Left forelimb (tissue), 1 donor: Measurements from ENCODE around the gene CLPTM1L.
"Not testable (repeated sequence)": the region's sequence is repeated elsewhere in the genome, so short reads cannot be mapped to it uniquely, and the experiment has no call there.

Experiments
- DNase-seq: peaks from one replicate; pipeline ENCODE4 v3.0.0-alpha.2; 2018; ENCODE audit warnings: low spot score

Gene CLPTM1L

DNA sequence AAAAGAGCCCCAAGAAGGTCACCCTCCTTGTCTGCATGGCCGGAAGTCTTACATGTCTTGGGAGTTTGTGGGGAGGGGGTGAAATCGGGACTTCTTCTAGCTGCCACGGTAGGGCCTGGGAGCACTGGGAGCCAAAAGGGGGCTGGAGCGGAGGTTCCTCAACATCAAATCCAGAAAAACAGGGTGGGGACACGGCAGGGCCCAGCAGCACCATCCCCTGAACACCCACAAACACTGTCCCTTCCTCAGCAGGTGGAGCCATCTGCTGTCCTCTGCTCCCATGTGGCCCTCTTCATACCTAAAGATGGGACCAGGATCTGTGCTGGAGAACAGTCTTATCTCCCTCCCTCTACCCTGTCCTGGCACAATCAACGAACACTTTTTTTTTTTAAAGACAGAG is 52.8 kb downstream of the CLPTM1L start:
- DNase-seq, result peak; percentile 14

DNA sequence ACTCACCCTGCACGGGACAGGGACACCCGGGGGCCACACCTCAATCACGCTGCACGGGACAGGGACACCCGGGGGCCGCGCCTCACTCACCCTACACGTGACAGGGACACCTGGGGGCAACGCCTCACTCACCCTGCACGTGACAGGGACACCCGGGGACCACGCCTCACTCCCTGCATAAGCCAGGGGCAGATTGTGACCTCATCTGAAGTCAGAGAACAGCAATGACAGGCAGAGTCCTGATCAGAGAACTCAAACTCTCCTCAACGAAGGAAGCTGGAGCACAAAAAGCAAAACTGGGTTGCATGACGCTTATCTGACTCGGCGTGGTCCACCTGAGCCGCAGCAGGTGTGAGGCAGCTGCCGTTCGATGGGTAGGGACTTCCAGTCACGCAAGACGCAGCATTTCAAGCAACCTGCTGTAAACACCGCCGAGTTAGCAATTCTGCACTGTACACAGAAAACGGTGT is 53.3 kb downstream of the CLPTM1L start:
- DNase-seq, result peak; percentile 38

DNA sequence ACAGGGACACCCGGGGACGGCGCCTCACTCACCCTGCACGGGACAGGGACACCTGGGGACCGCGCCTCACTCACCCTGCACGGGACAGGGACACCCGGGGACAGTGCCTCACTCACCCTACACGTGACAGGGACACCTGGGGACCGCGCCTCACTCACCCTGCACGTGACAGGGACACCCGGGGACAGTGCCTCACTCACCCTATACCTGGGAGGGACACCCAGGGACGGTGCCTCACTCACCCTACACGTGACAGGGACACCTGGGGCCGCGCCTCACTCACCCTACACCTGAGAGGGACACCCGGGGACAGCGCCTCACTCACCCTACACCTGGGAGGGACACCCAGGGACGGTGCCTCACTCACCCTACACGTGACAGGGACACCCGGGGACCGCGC is 53.9 kb downstream of the CLPTM1L start:
- peak; percentile 9 for DNase-seq

DNA sequence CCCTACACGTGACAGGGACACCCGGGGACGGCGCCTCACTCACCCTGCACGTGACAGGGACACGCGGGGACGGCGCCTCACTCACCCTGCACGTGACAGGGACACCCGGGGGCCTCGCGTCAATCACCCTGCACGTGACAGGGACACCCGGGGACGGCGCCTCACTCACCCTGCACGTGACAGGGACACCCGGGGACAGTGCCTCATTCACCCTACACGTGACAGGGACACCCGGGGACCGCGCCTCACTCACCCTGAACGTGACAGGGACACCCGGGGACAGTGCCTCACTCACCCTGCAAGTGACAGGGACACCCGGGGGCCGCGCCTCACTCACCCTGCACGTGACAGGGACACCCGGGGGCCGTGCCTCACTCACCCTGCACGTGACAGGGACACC is 55.3 kb downstream of the CLPTM1L start:
- DNase-seq, result not testable (repeated sequence)

DNA sequence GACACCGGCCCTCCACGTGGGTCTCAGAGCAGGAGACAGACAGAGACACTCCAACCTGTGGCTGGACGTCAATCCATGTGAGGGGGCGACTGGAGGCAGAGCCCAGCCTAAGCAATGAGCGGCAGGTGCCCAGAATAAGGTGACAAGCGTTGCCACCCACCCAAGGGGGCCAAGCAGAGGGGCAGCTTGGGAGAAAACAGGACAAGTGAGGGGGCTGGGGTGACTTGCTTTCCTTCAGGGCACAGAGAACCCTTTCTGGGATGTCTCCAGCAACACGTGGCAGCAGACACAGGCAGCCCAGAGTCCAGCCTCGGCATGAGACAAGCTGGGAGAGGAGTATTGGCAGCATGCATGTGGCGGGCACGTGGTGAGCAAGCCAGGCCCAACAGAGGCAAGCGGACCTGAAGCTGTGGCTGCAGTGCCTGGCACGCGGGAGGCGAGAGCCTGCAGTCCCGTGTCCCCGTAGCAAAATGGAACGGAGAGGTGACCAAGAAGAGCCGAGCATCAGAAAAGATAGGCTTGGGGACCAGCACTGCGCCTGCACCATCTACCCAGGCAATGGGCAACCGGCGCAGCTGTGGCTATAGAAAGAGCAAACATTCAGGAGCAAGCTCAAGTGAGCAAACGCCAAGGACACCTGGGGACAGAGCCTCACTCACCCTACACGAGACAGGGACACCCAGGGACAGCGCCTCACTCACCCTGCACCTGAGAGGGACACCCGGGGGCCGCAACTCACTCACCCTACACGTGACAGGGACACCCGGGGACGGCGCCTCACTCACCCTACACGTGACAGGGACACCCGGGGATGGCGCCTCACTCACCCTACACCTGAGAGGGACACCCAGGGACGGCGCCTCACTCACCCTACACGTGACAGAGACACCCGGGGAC is 56.2 kb downstream of the CLPTM1L start:
- peak; percentile 58 for DNase-seq

DNA sequence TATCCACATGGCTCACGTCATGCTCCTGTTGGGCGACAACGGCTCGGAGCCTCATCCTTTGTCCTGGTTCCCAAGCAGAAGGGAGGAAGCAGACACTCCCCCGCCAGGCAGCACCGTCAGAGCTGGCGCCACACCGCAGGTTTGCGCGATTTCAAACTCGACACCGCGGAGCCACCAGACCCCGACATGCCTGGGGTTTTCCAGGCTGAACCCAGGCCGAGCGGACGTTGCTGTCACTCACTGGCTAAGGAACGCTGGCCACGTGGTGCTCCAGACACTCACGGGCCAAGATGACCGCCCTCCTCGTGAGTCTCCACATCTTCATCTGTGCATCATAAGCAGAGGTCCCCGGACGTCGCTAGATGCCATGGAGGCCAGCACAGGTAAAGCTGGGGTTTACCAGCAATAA is 59.0 kb downstream of the CLPTM1L start:
- peak; percentile 50 for DNase-seq

DNA sequence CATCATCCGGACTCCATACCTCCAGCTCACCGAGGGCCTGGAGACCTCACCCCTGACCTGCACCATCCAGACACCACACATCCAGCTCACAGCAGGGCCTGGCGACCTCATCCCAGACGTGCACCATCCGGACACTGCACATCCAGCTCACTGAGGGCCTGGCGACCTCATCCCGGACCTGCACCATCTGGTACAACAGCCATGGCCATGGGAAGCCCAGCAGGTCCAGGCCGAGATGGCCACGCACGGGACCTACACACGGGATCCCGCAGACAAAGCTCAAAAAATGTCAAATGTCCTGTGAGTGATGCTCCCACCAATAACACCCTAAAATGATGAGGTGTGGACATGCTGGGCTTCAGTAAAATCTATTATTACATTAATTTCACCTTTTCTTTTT is 59.8 kb downstream of the CLPTM1L start:
- peak; percentile 31 for DNase-seq

DNA sequence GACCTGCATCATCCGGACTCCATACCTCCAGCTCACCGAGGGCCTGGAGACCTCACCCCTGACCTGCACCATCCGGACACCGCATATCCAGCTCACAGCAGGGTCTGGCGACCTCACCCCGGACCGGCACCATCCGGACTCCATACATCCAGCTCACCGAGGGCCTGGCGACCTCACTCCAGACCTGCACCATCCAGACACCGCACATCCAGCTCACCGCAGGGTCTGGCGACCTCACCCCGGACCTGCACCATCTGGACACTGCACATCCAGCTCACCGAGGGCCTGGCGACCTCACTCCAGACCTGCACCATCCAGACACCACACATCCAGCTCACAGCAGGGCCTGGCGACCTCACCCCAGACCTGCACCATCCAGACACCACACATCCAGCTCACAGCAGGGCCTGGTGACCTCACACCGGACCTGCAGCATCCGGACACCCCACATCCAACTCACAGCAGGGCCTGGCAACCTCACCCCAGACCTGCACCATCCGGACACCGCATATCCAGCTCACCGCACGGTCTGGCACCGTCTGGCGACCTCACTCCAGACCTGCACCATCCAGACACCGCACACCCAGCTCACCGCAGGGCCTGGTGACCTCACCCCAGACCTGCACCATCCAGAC is 60.4 kb downstream of the CLPTM1L start:
- DNase-seq, result peak; percentile 36

DNA sequence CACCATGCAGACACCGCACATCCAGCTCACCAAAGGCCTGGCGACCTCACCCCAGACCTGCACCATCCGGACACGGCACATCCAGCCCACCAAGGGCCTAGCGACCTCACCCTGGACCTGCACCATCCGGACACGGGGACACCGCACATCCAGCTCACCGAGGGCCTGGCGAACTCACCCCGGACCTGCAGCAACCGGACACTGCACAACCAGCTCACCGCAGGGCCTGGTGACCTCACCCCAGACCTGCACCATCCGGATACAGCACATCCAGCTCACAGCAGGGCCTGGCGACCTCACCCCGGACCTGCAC is 61.2 kb downstream of the CLPTM1L start:
- peak; percentile 31 for DNase-seq

DNA sequence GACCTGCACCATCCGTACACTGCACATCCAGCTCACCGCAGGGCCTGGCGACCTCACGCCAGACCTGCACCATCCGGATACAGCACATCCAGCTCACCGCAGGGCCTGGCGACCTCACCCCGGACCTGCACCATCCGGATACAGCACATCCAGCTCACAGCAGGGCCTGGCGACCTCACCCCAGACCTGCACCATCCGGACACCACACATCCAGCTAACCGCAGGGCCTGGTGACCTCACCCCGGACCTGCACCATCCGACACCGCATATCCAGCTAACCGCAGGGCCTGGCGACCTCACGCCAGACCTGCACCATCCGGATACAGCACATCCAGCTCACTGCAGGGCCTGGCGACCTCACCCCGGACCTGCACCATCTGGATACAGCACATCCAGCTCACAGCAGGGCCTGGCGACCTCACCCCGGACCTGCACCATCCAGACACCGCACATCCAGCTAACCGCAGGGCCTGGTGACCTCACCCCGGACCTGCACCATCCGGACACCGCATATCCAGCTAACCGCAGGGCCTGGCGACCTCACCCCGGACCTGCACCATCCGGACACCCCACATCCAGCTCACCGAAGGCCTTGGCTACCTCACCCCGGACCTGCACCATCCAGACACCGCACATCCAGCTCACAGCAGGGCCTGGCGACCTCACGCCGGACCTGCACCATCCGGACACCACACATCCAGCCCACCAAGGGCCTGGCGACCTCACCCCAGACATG is 61.7 kb downstream of the CLPTM1L start:
- peak; percentile 14 for DNase-seq

DNA sequence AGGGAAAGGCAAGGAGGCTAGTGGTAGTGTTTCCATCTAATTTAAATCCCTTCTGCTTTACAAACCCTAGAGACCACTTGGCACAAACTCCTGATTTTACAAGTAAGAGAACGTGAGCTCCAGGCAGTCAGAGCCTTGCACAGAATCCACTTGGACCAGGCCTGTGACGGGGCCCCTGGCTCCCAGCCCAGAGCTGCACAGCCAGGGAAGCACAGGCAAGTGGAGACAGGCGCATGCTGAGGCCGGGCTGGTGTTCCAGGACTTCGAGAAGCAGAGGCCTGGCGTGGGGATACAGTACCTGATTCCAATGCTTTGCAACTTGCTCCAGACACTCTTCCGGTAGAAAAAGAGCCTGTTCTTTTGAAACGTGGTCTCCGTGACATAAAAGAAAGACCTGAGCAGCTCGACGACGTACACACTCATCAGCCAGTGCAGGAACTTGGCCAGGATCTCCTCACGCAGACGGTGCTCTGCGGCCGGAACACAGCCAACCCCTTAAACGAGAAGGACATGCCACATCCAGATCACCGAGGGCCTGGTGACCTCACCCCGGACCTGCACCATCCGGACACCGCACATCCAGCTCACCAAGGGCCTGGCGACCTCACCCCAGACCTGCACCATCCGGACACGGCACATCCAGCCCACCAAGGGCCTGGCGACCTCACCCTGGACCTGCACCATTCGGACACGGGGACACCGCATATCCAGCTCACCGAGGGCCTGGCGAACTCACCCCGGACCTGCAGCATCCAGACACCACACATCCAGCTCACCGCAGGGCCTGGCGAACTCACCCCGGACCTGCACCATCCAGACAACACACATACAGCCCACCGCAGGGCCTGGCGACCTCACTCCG is 62.5 kb downstream of the CLPTM1L start:
- DNase-seq, result no peak

DNA sequence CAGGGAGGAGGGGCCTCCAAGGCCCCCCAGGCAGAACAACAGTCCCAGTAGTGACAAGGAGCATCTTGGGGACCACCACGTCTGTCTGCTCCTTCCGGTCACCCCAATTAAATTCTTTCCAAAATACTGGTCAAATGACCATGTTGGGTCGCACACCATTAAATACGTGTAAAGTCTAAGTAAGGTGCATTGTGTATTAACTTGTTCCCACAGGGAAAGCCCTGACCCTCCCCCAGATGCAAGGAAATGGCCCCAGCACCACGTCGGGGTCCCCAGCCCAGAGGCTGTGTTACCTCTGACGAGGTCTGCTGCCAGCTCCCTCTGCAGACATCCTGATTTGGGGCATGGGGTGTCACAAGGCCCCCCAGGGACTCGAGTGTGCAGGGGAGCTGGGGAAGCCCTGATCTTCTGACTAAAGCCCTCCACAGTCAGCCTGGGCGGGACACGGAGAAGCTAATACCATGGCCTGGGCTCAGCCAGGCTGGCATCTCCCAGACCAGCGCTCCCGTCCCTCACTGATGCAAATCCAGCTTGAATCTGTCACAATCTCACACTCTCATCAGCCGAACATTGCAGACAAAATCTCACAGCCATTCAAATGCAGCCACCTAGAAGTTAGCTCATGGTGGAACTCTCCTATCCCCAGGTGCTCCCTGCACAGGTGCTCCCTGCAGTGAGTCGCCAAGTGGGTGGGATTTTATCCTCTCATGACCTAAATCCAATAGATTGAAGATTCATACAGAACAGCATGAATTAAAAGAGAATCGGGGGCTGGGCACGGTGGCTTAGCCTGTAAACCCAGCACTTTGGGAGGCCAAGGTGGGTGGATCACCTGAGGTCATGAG is 63.6 kb downstream of the CLPTM1L start:
- no peak for DNase-seq

DNA sequence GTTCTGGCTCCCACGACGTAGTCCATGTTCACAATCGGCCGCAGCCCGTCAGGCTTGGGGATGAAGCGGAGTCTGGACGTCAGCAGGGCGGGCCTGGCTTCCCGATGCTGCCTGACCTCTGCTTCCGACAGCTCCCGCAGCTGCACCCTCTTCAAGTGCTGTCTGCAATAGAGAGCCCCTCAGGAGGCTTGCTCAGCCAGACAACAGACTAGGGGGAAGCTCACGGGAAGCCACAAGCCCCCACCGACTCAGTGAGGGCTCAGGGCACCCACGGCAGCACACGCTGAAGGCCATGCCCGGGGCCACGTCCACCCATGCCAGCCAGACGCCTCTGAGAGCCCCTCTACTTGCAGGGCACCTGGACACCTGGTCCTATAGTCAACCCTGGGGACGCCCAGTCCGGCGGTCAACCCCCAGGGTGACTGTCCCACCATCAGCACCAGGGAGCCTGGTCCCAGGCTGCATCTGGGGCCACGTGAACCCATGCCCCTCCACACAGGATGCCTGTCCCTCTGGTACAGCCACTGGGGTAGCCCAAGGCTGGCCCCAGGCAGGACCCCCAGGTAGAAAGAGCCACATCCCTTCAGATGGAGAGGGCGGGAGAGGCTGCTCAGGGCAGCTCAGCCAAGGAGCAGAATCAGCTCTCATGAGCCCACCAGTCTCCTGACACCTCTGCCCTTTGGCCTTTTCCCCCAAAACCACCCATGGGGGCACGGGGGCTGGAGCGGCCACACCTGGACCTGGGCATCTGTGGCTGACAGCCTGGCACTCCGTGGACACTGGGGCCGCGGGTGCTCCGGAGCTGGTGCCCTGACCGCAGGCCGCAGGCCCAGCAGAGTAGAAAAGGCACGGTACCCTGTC is 64.5 kb downstream of the CLPTM1L start:
- DNase-seq, result no peak

DNA sequence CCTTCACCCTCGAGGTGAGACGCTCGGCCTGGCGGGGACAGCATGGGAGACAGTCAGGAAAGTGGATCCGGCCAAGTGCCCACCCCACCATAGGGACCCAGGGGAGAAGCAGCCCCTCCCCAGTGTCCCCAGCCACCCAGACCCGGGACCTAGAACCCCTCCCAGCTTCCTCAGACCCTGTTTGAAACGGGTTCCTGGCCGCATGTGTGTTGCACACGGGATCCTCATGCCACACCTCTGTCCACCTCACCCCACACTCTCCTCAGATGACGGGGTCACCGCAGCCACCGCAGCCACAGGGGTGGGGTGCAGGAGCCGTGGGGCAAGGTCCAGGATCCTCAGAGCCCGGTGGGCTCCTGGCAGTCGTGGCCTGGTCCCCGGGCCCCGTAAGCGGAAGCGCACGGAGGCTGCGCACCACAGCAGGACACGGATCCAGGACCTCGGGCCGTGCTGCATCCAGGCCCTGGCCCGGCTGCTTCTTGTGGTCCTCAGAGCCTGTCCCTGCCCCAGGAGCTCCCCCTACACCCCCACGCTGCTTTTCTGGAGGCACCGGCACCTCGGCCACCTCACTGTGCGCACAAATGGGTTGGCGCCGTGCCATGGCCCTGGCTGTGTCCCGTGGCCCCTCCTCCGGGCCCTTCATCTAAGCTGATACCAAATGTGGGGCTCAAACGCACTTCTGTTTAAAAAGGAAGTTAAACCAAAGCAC is 65.3 kb downstream of the CLPTM1L start:
- DNase-seq, result no peak

DNA sequence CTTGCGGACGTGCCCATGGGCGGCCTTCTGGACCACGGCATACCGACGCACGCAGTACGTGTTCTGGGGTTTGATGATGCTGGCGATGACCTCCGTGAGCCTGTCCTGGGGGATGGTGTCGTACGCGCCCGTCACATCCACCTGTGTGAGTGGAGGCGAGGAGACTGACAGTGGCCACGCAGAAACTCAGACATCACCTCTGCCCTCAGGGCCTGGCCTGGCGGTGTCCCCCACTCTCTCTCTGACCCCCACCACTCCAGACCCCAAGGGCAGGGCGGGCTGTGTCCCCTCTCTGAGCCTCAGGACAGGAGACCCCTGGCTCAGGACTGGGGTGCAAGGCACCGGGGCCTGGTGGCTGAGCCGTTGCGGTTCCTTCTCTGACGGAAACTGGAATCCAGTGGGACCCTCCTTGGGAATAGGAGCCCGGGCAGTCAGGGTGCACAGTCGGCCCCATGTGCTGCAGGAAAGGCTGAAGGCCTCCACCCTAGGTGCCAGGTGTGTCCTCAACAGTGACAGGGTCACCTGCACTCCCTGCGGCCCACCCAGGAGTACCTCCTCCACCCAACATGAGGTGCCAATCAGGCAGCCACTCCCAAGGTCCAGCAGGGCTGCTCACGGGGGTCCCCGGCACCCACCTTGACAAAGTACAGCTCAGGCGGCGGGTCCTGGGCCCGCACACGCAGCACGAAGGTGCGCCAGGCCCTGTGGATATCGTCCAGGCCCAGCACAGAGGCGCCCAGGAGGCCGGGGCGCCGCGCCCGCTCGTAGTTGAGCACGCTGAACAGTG is 66.0 kb downstream of the CLPTM1L start:
- no peak for DNase-seq

DNA sequence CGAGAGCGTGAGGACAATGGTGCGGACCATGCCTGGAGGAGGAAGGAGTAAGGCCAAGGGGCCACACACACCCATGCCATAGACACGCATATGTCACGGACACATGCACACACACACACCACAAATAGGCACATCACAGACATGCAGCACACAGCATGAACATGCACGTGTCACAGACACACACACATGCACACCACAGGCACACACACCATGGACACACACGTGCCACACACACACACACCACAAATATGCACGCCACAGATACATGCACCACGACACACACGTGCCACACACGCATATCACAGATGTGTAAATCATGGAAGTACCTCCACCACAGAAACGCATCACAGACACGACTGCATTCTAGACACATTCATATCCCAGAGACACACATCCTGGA is 66.7 kb downstream of the CLPTM1L start:
- DNase-seq, result no peak

DNA sequence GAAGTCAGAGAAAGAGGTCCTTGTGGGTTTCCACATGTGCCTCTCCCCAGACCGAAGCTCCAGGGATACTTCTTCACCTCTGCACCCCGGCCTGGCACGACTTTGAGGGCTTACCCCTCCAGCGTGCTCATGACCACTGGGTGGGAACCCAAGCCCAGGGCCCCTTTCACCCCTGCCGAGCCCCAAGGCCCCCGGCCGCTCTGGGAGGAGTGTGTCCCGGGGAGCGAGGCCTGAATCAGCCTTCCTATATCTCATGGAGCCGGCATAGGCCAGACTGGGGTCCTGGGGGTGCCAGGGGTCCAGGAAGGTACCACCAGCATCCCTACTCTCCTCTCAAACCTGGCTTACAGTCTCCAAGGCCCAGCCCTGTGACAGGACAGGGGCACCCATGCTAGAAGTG is 67.1 kb downstream of the CLPTM1L start:
- no peak for DNase-seq

DNA sequence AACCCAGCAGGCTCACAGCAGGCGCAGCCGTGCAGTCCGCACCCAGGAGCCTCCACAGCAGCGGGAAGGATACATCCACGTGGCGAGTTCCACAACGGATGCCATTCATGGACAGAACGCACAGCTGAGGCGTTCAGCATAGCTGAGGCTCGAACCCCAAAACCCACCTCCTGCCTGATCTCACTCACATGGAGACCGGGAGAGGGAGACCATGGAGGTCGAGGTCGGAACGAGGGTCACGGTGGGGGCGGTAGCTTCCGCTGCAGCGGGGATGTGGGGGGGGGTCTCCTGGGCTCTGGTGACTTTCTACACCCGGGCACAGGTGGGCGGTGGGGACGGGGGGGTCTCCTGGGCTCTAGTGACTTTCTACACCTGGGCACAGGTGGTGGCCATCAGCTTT is 67.6 kb downstream of the CLPTM1L start:
- DNase-seq, result no peak

DNA sequence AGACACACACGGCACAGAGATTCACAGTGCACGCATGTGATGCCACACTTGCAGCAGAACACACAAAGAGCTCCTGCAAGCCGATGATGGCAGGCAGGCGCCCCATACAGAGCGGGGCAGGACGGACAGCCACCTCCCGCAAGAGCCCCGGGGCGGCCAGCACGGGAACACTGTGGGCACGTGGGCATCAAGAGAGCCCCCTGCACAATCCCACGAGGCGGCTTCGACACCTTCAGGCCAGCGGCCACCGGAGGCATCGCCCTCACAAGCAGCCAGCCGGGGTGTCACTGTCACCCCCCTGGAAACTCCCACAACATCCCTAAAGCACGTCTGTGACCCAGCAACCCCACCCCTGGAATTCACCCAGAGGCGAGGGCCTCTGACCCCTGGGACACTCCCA is 68.0 kb downstream of the CLPTM1L start:
- DNase-seq, result no peak
